Neural progenitor cell (in vitro differentiated cells): ENCODE results near the gene PROS1. TPM values are rescaled to one million over a fixed set of nuclear protein-coding genes. Genes with fewer than 3 reads are reported as not detected.

Source experiments
- DNase-seq: peaks from one replicate; pipeline ENCODE4 v3.0.0-alpha.2; 2016; ENCODE audit warnings: low spot score
- H2AFZ ChIP-seq: fragments of 200-600 bp; sonication (generic); replicated peaks from 2 replicates; pipeline ENCODE4 v1.6.1; 2016; ENCODE audit warnings: antibody characterized with exemption
- H3F3A ChIP-seq: fragments of 200-600 bp; sonication (generic); 2 replicates; pipeline ENCODE4 v1.6.1; 2016; ENCODE audit warnings: antibody characterized with exemption, low read depth
- H3K27ac ChIP-seq: fragments of 200-600 bp; sonication (generic); 2 replicates; pipeline ENCODE4 v1.5.1; 2016; ENCODE audit warnings: mild to moderate bottlenecking
- H3K27me3 ChIP-seq: fragments of 200-600 bp; sonication (generic); 2 replicates; pipeline ENCODE4 v1.6.1; 2016; ENCODE audit warnings: mild to moderate bottlenecking, moderate library complexity
- H3K36me3 ChIP-seq: fragments of 200-600 bp; sonication (generic); 2 replicates; pipeline ENCODE4 v1.5.1; 2016
- H3K4me1 ChIP-seq: fragments of 200-600 bp; sonication (generic); 2 replicates; pipeline ENCODE4 v1.6.1; 2016; ENCODE audit warnings: mixed run types
- H3K4me2 ChIP-seq: fragments of 200-600 bp; sonication (generic); 2 replicates; pipeline ENCODE4 v1.6.1; 2016
- H3K4me3 ChIP-seq: fragments of 200-600 bp; sonication (generic); 2 replicates; pipeline ENCODE4 v1.5.1; 2016
- H3K79me2 ChIP-seq: fragments of 200-600 bp; sonication (generic); 2 replicates; pipeline ENCODE4 v1.6.1; 2016; ENCODE audit warnings: low read depth
- H3K9ac ChIP-seq: fragments of 200-600 bp; sonication (generic); 2 replicates; pipeline ENCODE4 v1.6.1; 2016
- H3K9me3 ChIP-seq: fragments of 200-600 bp; sonication (generic); 2 replicates; pipeline ENCODE4 v1.5.1; 2016; ENCODE audit warnings: low read depth
- H4K20me1 ChIP-seq: fragments of 200-600 bp; sonication (generic); 2 replicates; pipeline ENCODE4 v1.6.1; 2016; ENCODE audit warnings: low read depth
- H3K27ac Mint-ChIP-seq: 3 replicates; pipeline ENCODE4 v1.8.0; 2021; ENCODE audit warnings: mixed read lengths
- H3K27me3 Mint-ChIP-seq: 2 replicates; pipeline ENCODE4 v1.8.0; 2022; ENCODE audit warnings: low read depth, mild to moderate bottlenecking, inconsistent platforms, moderate library complexity, mixed read lengths; ENCODE audit not compliant: insufficient read depth
- H3K36me3 Mint-ChIP-seq: 3 replicates; pipeline ENCODE4 v1.8.0; 2021; ENCODE audit warnings: mixed read lengths
- H3K4me1 Mint-ChIP-seq: 3 replicates; pipeline ENCODE4 v1.8.0; 2021; ENCODE audit warnings: mixed read lengths
- H3K4me3 Mint-ChIP-seq: 3 replicates; pipeline ENCODE4 v1.8.0; 2021; ENCODE audit warnings: mild to moderate bottlenecking, moderate library complexity, mixed read lengths
- H3K9me3 Mint-ChIP-seq: 3 replicates; pipeline ENCODE4 v1.8.0; 2020; ENCODE audit warnings: mixed read lengths
- CTCF ChIP-seq: fragments of 200-600 bp; sonication (generic); IDR thresholded peaks from 2 replicates; pipeline ENCODE4 v1.5.1; 2017; ENCODE audit warnings: antibody characterized with exemption, mild to moderate bottlenecking
- EZH2 ChIP-seq: fragments of 200-600 bp; sonication (generic); IDR thresholded peaks from 2 replicates; pipeline ENCODE4 v1.6.1; 2017; ENCODE audit warnings: antibody characterized with exemption, mild to moderate bottlenecking, moderate library complexity
- EZH2phosphoT487 ChIP-seq: fragments of 200-600 bp; sonication (generic); IDR thresholded peaks from 2 replicates; pipeline ENCODE4 v1.6.1; 2017; ENCODE audit warnings: antibody characterized with exemption
- total RNA-seq: library from RNA; depleted of rRNA; stranded (reverse); fragments of >200 nt; gene quantifications from 2 replicates; pipeline ENCODE4 v1.2.3, GENCODE V29; 2015; ENCODE audit warnings: low replicate concordance

Gene PROS1
- total RNA-seq, 1 donor from 2014 or later = 18.5 TPM

GRCh38 chr3:94015025-94015424, 41.3 kb upstream of the PROS1 start:
- no peaks in the 10 kb centered on the region for H3K79me2 ChIP-seq
- Mint-ChIP-seq H3K27me3 (no peaks in the 10 kb centered on the region), H3K36me3 (peaks cover 9% of the 10 kb centered on the region), H3K9me3 (no peaks in the 10 kb centered on the region), H3K27ac (no peak overlapping the region), H3K4me1 (no peaks in the 10 kb centered on the region), H3K4me3 (no peak overlapping the region)
- TF ChIP-seq EZH2phosphoT487 (no peak), EZH2 (no peak), CTCF (no peak)
- H3K4me2 ChIP-seq = no peak overlapping the region
- H2AFZ ChIP-seq = no peak overlapping the region
- H3K4me1 ChIP-seq = no peaks in the 10 kb centered on the region
- no peak overlapping the region for H3K27ac ChIP-seq
- H3K4me3 ChIP-seq = no peak overlapping the region
- H3K9me3 ChIP-seq = no peaks in the 10 kb centered on the region
- H3K9ac ChIP-seq = no peak overlapping the region
- H3F3A ChIP-seq = no peaks in the 10 kb centered on the region
- H3K36me3 ChIP-seq = no peaks in the 10 kb centered on the region
- DNase-seq = no peak
- no peaks in the 10 kb centered on the region for H4K20me1 ChIP-seq
- H3K27me3 ChIP-seq = no peaks in the 10 kb centered on the region

DNA sequence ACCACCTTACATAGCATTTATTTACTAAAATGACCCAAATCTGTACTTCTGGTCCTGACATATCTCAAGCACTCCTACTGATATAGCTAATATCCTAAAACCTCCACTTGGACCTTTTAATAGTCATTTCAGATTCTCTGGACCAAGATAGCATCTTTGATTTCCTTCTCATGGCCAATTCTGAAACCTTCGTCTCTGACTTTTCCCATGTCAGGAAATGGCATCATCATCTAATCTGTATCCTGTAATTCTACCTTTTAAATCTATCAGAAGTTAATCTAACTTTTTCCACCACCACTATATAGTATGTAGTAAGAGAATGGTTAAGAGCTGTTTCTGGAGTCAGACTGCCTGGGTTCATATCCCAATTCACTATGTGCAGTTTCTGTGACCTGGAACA, 38.5 kb upstream of the PROS1 start:
- Histone ChIP-seq H3K36me3 (no peaks in the 10 kb centered on the region), H3F3A (no peaks in the 10 kb centered on the region), H2AFZ (no peak overlapping the region), H4K20me1 (no peaks in the 10 kb centered on the region), H3K4me3 (no peak overlapping the region), H3K9me3 (no peaks in the 10 kb centered on the region), H3K4me2 (no peak overlapping the region), H3K27me3 (no peaks in the 10 kb centered on the region), H3K9ac (no peak overlapping the region), H3K79me2 (no peaks in the 10 kb centered on the region), H3K4me1 (no peaks in the 10 kb centered on the region), H3K27ac (no peak overlapping the region)
- Mint-ChIP-seq H3K27ac (no peak overlapping the region), H3K4me3 (no peak overlapping the region), H3K36me3 (peaks cover 11% of the 10 kb centered on the region), H3K4me1 (no peaks in the 10 kb centered on the region), H3K27me3 (no peaks in the 10 kb centered on the region), H3K9me3 (no peaks in the 10 kb centered on the region)
- DNase-seq = no peak
- TF ChIP-seq CTCF = no peak
- no peak for TF ChIP-seq EZH2
- no peak for TF ChIP-seq EZH2phosphoT487

- no peaks in the 10 kb centered on the region for H3K79me2 ChIP-seq
- no peak overlapping the region for H3K4me2 ChIP-seq
- H3K27ac ChIP-seq = no peak overlapping the region
- H3F3A ChIP-seq = no peaks in the 10 kb centered on the region
- no peak overlapping the region for H3K4me3 Mint-ChIP-seq
- no peaks in the 10 kb centered on the region for H3K36me3 ChIP-seq
- no peaks in the 10 kb centered on the region for H3K27me3 ChIP-seq
- no peak for TF ChIP-seq CTCF
- no peak for TF ChIP-seq EZH2
- TF ChIP-seq EZH2phosphoT487 = no peak
- H3K27ac Mint-ChIP-seq = no peak overlapping the region
- H2AFZ ChIP-seq = no peak overlapping the region
- DNase-seq = no peak
- no peaks in the 10 kb centered on the region for H3K27me3 Mint-ChIP-seq
- H3K36me3 Mint-ChIP-seq = peaks cover 16% of the 10 kb centered on the region
- no peaks in the 10 kb centered on the region for H3K9me3 Mint-ChIP-seq
- H3K9me3 ChIP-seq = no peaks in the 10 kb centered on the region
- H4K20me1 ChIP-seq = no peaks in the 10 kb centered on the region
- H3K4me1 ChIP-seq = no peaks in the 10 kb centered on the region
- H3K4me1 Mint-ChIP-seq = no peaks in the 10 kb centered on the region
- H3K9ac ChIP-seq = no peak overlapping the region
- no peak overlapping the region for H3K4me3 ChIP-seq
Measured at GRCh38 chr3:94011233-94011711, 37.6 kb upstream of the PROS1 start.
